ENCODE data around the gene ZNF737.
"Not testable (repeated sequence)": the region's sequence is repeated elsewhere in the genome, so short reads cannot be mapped to it uniquely, and the experiment has no call there.

ZNF737 gene

DNA sequence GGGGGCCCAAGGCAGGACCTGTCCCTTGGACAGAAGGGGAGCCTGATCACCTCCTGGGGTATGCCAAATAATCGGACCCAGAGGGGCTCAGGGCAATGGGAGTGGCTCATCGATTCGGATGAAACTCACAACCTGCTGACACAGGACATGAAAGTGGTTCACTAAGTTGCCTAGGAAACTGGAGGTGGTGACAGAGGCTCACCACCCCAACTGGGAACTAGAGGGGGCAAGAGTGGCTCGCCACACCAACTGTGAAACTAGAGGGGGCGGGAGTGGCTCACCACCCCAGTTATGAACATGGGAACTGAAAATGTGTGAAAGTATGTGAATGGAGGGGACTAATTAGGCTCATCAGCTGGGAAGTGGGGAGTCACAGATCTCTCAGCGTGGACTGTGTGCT lies 46.3 kb upstream of the ZNF737 start:
- ATAC-seq, result no peak
- TF ChIP-seq, protein P1, sequence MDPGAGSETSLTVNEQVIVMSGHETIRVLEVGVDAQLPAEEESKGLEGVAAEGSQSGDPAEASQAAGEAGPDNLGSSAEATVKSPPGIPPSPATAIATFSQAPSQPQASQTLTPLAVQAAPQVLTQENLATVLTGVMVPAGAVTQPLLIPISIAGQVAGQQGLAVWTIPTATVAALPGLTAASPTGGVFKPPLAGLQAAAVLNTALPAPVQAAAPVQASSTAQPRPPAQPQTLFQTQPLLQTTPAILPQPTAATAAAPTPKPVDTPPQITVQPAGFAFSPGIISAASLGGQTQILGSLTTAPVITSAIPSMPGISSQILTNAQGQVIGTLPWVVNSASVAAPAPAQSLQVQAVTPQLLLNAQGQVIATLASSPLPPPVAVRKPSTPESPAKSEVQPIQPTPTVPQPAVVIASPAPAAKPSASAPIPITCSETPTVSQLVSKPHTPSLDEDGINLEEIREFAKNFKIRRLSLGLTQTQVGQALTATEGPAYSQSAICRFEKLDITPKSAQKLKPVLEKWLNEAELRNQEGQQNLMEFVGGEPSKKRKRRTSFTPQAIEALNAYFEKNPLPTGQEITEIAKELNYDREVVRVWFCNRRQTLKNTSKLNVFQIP (CRISPR knock-in tag; IDR thresholded peaks at IDR 0.05; ENCODE audit: borderline replicate concordance, low read depth), result no peak
- TF ChIP-seq BACH2 (CRISPR knock-in tag; IDR thresholded peaks at IDR 0.05; ENCODE audit: borderline replicate concordance) (no peak), RARB (CRISPR knock-in tag; IDR thresholded peaks at IDR 0.05) (no peak), GLIS3 (CRISPR knock-in tag; IDR thresholded peaks at IDR 0.05) (no peak), TOX (CRISPR knock-in tag; IDR thresholded peaks at IDR 0.05; ENCODE audit: borderline replicate concordance) (no peak), ARNTL (CRISPR knock-in tag; IDR thresholded peaks at IDR 0.05; ENCODE audit: borderline replicate concordance, low read depth) (no peak), SNAI2 (CRISPR knock-in tag; IDR thresholded peaks at IDR 0.05) (no peak), OSR1 (CRISPR knock-in tag; IDR thresholded peaks at IDR 0.05) (no peak)
- TF ChIP-seq, protein P2, sequence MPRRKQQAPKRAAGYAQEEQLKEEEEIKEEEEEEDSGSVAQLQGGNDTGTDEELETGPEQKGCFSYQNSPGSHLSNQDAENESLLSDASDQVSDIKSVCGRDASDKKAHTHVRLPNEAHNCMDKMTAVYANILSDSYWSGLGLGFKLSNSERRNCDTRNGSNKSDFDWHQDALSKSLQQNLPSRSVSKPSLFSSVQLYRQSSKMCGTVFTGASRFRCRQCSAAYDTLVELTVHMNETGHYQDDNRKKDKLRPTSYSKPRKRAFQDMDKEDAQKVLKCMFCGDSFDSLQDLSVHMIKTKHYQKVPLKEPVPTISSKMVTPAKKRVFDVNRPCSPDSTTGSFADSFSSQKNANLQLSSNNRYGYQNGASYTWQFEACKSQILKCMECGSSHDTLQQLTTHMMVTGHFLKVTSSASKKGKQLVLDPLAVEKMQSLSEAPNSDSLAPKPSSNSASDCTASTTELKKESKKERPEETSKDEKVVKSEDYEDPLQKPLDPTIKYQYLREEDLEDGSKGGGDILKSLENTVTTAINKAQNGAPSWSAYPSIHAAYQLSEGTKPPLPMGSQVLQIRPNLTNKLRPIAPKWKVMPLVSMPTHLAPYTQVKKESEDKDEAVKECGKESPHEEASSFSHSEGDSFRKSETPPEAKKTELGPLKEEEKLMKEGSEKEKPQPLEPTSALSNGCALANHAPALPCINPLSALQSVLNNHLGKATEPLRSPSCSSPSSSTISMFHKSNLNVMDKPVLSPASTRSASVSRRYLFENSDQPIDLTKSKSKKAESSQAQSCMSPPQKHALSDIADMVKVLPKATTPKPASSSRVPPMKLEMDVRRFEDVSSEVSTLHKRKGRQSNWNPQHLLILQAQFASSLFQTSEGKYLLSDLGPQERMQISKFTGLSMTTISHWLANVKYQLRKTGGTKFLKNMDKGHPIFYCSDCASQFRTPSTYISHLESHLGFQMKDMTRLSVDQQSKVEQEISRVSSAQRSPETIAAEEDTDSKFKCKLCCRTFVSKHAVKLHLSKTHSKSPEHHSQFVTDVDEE (CRISPR knock-in tag; IDR thresholded peaks at IDR 0.05), result no peak

DNA sequence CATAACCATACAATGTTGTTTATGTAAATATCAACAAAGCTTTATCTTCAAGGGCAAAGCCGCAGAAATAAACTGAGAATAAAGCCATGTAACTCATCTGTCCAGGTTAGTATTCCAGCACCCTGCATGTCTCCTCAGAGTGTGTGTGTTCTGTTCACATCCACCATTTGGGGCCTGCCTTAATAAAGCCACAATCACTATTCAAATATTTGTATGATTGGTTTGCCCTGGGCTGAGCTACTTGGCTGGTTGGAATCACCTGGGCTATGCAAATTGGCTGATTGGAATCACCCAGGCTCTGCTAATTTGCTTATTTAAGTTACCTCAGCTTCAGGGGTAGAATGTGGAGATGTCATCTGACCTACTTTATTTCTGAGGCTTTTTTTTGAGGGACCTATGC lies 42.4 kb upstream of the ZNF737 start:
- TF ChIP-seq, protein P2 (CRISPR knock-in tag; IDR thresholded peaks at IDR 0.05), result no peak
- TF ChIP-seq PPARA (CRISPR knock-in tag; IDR thresholded peaks at IDR 0.05; ENCODE audit: borderline replicate concordance) (no peak), ARNTL (CRISPR knock-in tag; IDR thresholded peaks at IDR 0.05; ENCODE audit: borderline replicate concordance, low read depth) (no peak), ZNF8 (CRISPR knock-in tag; IDR thresholded peaks at IDR 0.05) (no peak), ZFP3 (CRISPR knock-in tag; IDR thresholded peaks at IDR 0.05) (no peak), ZC3H10 (CRISPR knock-in tag; IDR thresholded peaks at IDR 0.05) (no peak), TCF4 (CRISPR knock-in tag; IDR thresholded peaks at IDR 0.05; ENCODE audit: borderline replicate concordance) (no peak), BACH2 (CRISPR knock-in tag; IDR thresholded peaks at IDR 0.05; ENCODE audit: borderline replicate concordance) (no peak), ZNF70 (CRISPR knock-in tag; IDR thresholded peaks at IDR 0.05) (no peak)
- TF ChIP-seq, protein P3, sequence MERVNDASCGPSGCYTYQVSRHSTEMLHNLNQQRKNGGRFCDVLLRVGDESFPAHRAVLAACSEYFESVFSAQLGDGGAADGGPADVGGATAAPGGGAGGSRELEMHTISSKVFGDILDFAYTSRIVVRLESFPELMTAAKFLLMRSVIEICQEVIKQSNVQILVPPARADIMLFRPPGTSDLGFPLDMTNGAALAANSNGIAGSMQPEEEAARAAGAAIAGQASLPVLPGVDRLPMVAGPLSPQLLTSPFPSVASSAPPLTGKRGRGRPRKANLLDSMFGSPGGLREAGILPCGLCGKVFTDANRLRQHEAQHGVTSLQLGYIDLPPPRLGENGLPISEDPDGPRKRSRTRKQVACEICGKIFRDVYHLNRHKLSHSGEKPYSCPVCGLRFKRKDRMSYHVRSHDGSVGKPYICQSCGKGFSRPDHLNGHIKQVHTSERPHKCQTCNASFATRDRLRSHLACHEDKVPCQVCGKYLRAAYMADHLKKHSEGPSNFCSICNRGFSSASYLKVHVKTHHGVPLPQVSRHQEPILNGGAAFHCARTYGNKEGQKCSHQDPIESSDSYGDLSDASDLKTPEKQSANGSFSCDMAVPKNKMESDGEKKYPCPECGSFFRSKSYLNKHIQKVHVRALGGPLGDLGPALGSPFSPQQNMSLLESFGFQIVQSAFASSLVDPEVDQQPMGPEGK (CRISPR knock-in tag; IDR thresholded peaks at IDR 0.05; ENCODE audit: borderline replicate concordance), result no peak
- no peak for ATAC-seq

DNA sequence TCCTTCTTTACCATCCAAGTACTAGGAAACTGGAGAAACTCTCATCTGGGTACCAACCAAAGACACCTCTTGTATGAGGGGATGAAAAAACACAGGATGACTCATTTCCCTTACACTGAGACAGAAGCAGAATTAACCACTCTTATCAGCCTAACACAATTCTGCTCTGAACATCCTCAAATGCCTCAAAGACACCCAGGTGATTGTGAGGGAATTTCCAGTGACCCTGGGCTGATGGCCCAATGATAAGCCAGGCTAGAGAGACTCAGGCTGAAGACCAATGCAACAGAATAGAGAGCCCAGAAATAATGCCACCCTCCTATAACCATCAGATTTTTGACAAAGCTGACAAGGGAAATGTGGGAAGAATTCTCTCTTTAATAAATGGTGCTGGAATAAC lies 7.0 kb downstream of the ZNF737 start:
- ATAC-seq, result no peak
- TF ChIP-seq TOX (CRISPR knock-in tag; IDR thresholded peaks at IDR 0.05; ENCODE audit: borderline replicate concordance) (no peak), ESRRG (CRISPR knock-in tag; IDR thresholded peaks at IDR 0.05) (no peak)

DNA sequence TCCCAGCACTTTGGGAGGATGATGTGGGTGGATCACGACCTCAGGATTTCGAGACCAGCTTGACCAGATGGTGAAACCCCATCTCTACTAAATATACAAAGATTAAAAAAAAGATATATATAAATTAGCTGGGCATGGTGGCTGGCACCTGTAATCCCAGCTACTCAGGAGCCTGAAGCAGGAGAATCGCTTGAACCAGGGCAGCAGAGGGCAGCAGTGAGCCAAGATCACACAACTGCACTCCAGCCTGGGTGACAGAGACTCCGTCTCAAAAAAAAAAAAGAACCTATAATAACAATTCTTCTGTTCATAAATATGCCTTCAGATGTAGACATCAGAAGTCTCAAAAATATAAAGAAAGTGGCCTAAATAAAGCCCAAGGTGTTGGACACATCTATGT lies 7.6 kb downstream of the ZNF737 start:
- no peak for ATAC-seq
- TF ChIP-seq CSDC2 (CRISPR knock-in tag; IDR thresholded peaks at IDR 0.05) (no peak), ZFP3 (CRISPR knock-in tag; IDR thresholded peaks at IDR 0.05) (no peak)
- TF ChIP-seq, protein P3 (CRISPR knock-in tag; IDR thresholded peaks at IDR 0.05; ENCODE audit: borderline replicate concordance), result no peak

DNA sequence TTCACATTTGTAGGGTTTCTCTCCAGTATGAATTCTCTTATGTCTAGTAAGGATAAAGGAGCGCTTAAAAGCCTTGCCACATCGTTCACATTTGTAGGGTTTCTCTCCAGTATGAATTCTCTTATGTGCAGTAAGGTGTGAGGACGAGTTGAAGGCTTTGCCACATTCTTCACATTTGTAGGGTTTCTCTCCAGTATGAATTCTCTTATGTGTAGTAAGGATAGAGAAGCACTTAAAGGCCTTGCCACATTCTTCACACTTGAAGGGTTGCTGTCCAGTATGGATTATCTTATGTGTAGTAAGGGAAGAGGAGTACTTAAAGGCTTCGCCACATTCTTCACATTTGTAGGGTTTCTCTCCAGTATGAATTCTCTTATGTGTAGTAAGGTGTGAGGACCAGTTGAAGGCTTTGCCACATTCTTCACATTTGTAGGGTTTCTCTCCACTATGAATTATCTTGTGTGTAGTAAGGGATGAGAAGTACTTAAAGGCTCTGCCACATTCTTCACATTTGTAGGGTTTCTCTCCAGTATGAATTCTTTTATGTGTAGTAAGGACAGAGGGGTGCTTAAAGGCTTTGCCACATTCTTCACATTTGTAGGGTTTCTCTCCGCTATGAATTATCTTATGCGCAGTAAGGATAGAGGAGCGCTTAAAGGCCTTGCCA lies 20.8 kb downstream of the ZNF737 start:
- not testable (repeated sequence) for ATAC-seq

DNA sequence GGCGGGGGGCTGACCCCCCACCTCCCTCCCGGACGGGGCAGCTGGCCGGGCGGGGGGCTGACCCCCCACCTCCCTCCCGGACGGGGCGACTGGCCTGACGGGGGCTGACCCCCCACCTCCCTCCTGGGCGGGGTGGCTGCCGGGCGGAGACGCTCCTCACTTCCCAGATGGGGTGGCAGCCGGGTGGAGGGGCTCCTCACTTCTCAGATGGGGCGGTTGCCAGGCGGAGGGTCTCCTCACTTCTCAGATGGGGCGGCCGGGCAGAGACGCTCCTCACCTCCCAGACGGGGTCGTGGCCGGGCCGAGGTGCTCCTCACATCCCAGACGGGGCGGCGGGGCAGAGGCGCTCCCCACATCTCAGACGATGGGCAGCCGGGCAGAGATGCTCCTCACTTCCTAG lies 35.3 kb downstream of the ZNF737 start:
- not testable (repeated sequence) for ATAC-seq

Data from SK-N-SH treated with all-trans-retinoic acid at 6 μM for 48 hours (cell line).